Fibroblast of the aortic adventitia (primary cell): ENCODE results near the gene SCFD2. TPM values are rescaled to one million over a fixed set of nuclear protein-coding genes. Genes with fewer than 3 reads are reported as not detected.
A peak's percentile ranks its signal among the peaks of the same experiment; 100 is the strongest.

Experiments
- DNase-seq: peaks from one replicate; pipeline ENCODE4 v3.0.0-alpha.2; 2010; ENCODE audit warnings: low read depth
- H3K4me3 ChIP-seq: 2 replicates; pipeline ENCODE4 v1.5.1; 2011; ENCODE audit warnings: low read depth, mild to moderate bottlenecking, control low read depth, low read length, moderate library complexity
- total RNA-seq: library from RNA; depleted of rRNA; stranded (reverse); fragments of >200 nt; gene quantifications from 2 replicates; pipeline ENCODE4 v1.2.3, GENCODE V29; 2012; ENCODE audit warnings: low replicate concordance
- TF ChIP-seq, protein P1 (sequence below): IDR thresholded peaks from 2 replicates; pipeline ENCODE4 v1.5.1; 2011; ENCODE audit warnings: mild to moderate bottlenecking, low read length, control low read depth, inconsistent platforms; ENCODE audit not compliant: insufficient read depth

The SCFD2 gene
- total RNA-seq, 1 donor: 69.2 TPM

DNA sequence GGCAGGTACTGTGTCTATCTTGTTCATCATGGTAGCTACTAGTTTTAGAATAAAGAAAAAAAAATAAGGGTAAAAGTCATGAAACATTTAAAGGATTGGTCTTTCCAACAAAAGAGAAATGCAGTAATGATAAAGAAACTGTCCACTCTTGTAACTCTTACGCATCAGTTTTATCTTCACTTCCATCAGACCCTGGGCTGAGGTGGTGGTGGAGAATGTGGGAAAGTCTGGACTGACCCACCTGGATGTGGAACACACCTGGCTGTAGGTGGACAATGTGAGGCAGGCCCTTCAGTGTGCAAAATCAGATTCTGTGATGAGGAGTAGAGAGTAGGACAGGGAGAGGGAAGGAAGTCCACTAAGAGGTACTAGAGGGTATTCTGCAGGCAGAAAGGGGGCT is 375.2 kb downstream of the SCFD2 start:
- TF ChIP-seq, protein P1, sequence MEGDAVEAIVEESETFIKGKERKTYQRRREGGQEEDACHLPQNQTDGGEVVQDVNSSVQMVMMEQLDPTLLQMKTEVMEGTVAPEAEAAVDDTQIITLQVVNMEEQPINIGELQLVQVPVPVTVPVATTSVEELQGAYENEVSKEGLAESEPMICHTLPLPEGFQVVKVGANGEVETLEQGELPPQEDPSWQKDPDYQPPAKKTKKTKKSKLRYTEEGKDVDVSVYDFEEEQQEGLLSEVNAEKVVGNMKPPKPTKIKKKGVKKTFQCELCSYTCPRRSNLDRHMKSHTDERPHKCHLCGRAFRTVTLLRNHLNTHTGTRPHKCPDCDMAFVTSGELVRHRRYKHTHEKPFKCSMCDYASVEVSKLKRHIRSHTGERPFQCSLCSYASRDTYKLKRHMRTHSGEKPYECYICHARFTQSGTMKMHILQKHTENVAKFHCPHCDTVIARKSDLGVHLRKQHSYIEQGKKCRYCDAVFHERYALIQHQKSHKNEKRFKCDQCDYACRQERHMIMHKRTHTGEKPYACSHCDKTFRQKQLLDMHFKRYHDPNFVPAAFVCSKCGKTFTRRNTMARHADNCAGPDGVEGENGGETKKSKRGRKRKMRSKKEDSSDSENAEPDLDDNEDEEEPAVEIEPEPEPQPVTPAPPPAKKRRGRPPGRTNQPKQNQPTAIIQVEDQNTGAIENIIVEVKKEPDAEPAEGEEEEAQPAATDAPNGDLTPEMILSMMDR: no peak
- no peak overlapping the region for H3K4me3 ChIP-seq
- DNase-seq: no peak

DNA sequence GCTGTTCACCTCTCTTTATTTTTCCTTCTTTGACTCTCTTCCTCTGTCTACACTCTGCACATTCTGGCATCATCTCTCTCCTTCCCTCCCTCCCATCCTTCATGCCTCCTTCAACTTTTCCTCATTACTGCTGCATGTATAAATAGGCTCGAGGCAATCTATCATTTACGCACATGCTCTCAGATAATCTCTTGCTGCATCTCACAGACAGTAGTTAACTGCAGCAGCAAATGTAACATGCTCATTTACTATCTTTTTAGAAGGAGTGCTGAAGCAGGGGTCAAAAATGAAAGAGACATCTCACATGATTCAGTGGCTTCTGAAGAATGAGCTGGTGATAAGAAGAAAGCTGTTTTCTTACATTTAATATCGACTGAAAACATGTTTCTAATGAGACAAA is 376.0 kb downstream of the SCFD2 start:
- TF ChIP-seq, protein P1: no peak
- no peak overlapping the region for H3K4me3 ChIP-seq
- no peak for DNase-seq

DNA sequence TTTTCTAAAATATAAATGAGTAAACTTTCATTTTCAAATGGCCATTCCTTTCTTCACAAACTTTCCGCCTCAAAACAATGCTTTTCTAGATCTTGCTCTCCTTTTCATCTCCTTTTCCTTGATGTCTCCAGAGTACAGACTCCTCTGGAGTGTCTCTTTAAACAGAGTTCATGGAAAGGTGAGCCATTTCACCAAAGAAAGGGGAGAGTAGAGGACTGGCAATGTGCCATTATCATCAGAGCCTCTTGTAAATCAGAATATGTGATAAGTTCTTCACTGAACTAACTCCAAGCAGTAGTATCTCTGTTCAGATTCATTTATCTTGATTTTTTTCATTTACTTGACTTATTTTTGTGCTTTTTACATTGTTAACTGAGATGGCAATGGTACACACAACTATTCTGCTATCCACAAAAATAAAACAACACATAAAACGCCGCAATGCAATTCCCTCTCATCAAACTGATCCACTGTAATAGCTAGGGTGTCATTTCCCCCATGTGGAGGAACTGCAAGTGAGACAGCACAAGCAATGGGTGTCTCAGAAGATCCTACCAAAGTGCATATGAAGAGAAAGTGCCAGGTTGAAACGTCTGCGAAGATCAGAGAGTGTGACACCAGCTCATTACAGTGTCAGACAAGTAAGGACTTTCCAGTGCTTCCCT is 378.3 kb downstream of the SCFD2 start:
- DNase-seq: no peak
- H3K4me3 ChIP-seq: no peak overlapping the region
- TF ChIP-seq, protein P1: no peak

DNA sequence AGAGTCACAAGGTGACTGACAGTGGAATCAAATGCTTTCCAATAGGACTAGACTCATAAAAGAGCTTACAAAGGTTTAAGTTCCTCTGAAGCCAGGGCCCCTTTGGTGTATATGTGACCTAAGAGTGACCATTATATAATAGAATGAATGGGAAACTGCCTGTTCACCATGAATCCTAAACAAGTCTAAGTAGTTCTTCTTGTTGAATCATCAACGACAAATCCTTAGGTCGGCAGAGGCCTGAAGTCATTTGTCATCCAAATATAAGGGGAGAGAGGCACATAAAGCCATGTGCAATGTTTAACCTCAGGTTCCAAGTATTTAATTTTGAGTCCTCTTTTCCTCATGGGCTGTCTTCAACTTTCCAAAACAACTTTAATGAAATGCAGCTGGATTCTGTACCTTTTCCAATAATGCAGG is 381.4 kb downstream of the SCFD2 start:
- DNase-seq: peak; percentile 43
- TF ChIP-seq, protein P1: no peak
- no peak overlapping the region for H3K4me3 ChIP-seq

DNA sequence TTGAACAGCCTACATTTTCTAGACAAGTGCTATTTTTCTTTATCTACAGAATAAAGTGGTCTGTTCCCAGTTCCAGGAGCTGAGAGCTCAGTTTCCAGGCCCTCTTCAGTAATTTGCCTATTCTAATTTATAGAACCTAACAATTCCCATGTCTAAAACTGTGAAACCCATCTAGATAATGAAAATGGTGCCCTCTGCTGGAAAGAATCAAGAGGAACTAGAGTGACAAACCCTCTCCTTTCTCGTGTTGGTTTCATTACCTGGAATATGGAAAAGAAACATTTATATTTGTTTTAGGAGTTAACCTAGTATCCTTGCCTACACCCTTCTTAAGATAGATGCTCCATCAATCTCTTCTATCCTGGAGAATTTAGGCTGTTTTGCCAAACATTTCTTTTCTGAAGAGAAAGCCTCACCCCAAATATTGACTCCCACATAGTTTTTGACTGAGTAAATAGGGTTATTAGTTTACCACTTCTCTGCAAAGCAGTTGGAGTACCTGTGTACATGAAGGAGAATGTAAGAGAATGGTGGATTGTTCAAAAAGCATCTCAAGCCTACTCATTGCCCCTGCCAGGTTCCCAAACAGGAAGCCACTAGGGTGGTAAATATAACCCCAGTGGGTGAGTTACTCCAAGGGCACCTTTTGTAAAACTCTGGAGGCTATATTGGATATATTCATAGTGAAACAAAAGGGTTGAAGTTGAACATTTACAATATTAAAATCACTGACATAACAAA is 382.1 kb downstream of the SCFD2 start:
- TF ChIP-seq, protein P1: peak; percentile 64
- H3K4me3 ChIP-seq: no peak overlapping the region
- DNase-seq: peak; percentile 78

DNA sequence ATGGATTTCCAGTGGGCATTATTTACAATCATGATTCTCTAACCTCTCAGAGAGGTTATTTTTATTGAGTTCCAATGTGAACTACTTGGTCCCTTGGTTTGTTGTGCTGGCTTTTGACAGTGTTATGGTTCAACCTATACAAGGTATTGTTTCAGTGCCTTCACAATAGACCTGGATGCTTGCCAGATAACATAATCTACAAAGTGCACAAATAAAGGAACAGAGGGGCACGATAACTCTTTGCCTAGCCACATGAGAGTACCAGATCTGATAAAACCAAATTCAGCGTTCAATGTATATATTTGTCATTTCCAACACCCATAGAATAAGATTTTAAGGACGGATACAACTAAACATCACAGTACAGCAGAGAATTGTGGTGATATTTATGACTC is 382.9 kb downstream of the SCFD2 start:
- DNase-seq: no peak
- TF ChIP-seq, protein P1: no peak

More for the DNA sequence above, 382.9 kb downstream of the SCFD2 start:
- no peak overlapping the region for H3K4me3 ChIP-seq
